RWPE2 (cell line): ENCODE measurements around the gene JAK1.

ENCODE experiments used
- ATAC-seq: fragments of 200-7000 bp; cut with Tn5 transposase; 3 replicates; pipeline ENCODE4 v1.9.1; 2021; ENCODE audit warnings: low read depth
- DNase-seq: peaks from one replicate; pipeline ENCODE4 v3.0.0-alpha.2; 2020; ENCODE audit warnings: low spot score
- H3K27ac ChIP-seq: fragments of 450-650 bp; 2 replicates; pipeline ENCODE4 v1.5.1; 2017; ENCODE audit warnings: mild to moderate bottlenecking; ENCODE audit not compliant: poor library complexity, severe bottlenecking
- H3K27me3 ChIP-seq: fragments of 250-450 bp; sonication (Bioruptor Pico); 2 replicates; pipeline ENCODE4 v1.5.1; 2021; ENCODE audit warnings: mild to moderate bottlenecking, moderate library complexity; ENCODE audit not compliant: insufficient read depth, poor library complexity, severe bottlenecking
- H3K36me3 ChIP-seq: fragments of 250-450 bp; sonication (Bioruptor Pico); 2 replicates; pipeline ENCODE4 v1.5.1; 2020; ENCODE audit warnings: low read depth, mild to moderate bottlenecking, moderate library complexity
- H3K4me1 ChIP-seq: fragments of 250-450 bp; sonication (Bioruptor Pico); 2 replicates; pipeline ENCODE4 v1.5.1; 2021; ENCODE audit warnings: mild to moderate bottlenecking, moderate library complexity; ENCODE audit not compliant: insufficient read depth, poor library complexity, severe bottlenecking
- H3K4me3 ChIP-seq: fragments of 250-450 bp; sonication (Bioruptor Pico); 2 replicates; pipeline ENCODE4 v1.5.1; 2021; ENCODE audit warnings: mild to moderate bottlenecking, moderate library complexity; ENCODE audit not compliant: severe bottlenecking
- H3K9me3 ChIP-seq: fragments of 250-450 bp; sonication (Bioruptor Pico); 2 replicates; pipeline ENCODE4 v1.5.1; 2021; ENCODE audit warnings: mild to moderate bottlenecking, moderate library complexity; ENCODE audit not compliant: severe bottlenecking
- TF ChIP-seq, protein P1 (sequence below): fragments of 450-650 bp; IDR thresholded peaks from one replicate; pipeline ENCODE4 v1.5.1; 2017; ENCODE audit warnings: mild to moderate bottlenecking, moderate library complexity; ENCODE audit not compliant: poor library complexity, severe bottlenecking

JAK1 gene

DNA sequence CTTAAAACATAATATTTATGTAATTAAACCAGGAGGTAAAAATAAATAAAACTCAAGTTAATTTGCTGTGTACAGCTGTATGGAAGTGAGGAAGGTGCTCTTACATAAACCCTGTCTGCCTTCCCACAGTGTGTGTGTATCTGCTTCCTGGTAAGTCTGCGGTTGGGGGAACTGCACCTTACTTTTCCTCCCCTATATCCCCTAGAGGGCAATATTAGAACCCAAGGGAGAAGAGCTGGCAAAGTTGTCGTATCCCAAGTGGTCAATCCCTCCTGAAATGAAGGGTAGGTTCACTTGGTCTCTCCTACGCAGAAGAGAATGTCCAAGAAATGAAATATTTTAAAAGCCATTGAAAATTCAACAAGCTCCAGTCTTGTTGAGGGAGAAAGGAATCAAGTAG lies 17.8 kb upstream of the JAK1 start:
- Histone ChIP-seq H3K27ac (no peak overlapping the region), H3K9me3 (no peaks in the 10 kb centered on the region), H3K36me3 (no peaks in the 10 kb centered on the region), H3K4me1 (peaks cover 2% of the 10 kb centered on the region), H3K27me3 (no peaks in the 10 kb centered on the region), H3K4me3 (no peak overlapping the region)
- ATAC-seq (no peak), DNase-seq (no peak)
- TF ChIP-seq, protein P1, sequence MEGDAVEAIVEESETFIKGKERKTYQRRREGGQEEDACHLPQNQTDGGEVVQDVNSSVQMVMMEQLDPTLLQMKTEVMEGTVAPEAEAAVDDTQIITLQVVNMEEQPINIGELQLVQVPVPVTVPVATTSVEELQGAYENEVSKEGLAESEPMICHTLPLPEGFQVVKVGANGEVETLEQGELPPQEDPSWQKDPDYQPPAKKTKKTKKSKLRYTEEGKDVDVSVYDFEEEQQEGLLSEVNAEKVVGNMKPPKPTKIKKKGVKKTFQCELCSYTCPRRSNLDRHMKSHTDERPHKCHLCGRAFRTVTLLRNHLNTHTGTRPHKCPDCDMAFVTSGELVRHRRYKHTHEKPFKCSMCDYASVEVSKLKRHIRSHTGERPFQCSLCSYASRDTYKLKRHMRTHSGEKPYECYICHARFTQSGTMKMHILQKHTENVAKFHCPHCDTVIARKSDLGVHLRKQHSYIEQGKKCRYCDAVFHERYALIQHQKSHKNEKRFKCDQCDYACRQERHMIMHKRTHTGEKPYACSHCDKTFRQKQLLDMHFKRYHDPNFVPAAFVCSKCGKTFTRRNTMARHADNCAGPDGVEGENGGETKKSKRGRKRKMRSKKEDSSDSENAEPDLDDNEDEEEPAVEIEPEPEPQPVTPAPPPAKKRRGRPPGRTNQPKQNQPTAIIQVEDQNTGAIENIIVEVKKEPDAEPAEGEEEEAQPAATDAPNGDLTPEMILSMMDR = no peak

DNA sequence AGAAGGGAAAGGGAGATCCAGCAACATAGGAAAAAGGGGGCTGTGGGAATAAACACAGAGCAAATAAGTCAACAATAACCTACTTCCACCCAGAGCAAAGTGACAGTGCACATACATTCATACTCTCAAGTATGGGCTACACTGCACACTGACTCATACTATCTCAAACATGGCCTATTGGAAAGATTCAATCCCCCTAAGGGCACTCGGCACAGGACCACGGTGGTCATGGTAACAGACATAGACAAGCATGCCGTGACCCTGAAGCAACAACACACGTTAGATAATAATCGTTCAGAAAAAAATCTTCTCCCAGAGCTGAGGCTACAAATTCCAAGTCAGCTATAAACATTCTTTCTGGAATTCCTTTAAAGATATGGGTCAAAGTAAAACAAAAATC lies 16.8 kb upstream of the JAK1 start:
- DNase-seq (no peak), ATAC-seq (peak; percentile 96)
- H3K4me3 ChIP-seq = no peak overlapping the region
- TF ChIP-seq, protein P1 = no peak
- H3K36me3 ChIP-seq = no peaks in the 10 kb centered on the region
- no peaks in the 10 kb centered on the region for H3K9me3 ChIP-seq
- H3K27ac ChIP-seq = no peak overlapping the region
- H3K27me3 ChIP-seq = no peaks in the 10 kb centered on the region
- no peaks in the 10 kb centered on the region for H3K4me1 ChIP-seq

DNA sequence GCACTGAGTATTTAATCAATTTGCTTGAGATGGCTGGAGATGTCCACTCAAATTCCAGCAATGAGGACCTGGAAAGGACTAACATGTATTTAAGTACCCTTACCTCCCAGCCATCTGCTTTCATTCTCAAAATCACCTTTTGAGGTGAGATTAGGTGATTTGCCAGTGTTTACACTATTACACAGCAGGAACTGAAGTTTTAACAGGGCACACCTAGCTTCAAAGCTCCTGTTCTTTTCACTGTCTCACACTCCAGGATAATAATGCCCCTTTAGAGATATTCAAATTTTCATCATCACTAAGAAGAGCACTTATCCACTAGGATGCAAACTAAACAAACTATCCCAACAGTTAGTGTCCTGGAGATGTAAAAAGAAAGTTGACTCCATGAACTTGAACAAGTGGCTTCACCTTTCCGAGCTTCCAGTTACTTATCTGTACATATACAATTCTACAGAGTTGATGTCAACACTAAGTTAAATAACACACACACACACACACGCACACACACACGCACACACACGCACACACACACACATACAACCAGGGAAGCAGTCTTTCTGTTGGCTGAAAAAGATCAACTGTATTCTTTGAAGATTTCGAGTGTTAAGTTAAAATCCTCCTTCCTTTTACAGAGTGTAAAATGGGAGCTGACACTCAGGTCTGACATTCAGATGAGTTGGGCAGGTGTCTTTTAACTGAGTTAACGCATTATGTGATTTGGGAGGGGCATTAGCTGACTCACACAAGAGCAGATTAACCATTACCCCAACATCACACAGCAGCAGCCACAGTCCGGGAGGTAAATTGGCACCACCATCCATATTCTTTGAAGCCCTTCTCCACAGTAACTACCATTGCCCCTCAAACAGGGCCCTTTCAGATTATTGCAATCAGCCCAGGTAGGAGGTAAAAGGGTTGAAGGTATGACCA lies 15.5 kb upstream of the JAK1 start:
- no peaks in the 10 kb centered on the region for H3K4me1 ChIP-seq
- DNase-seq = no peak
- ATAC-seq = no peak
- H3K27me3 ChIP-seq = no peaks in the 10 kb centered on the region
- no peak overlapping the region for H3K27ac ChIP-seq
- H3K9me3 ChIP-seq = no peaks in the 10 kb centered on the region
- no peak overlapping the region for H3K4me3 ChIP-seq
- no peaks in the 10 kb centered on the region for H3K36me3 ChIP-seq
- TF ChIP-seq, protein P1 = no peak

DNA sequence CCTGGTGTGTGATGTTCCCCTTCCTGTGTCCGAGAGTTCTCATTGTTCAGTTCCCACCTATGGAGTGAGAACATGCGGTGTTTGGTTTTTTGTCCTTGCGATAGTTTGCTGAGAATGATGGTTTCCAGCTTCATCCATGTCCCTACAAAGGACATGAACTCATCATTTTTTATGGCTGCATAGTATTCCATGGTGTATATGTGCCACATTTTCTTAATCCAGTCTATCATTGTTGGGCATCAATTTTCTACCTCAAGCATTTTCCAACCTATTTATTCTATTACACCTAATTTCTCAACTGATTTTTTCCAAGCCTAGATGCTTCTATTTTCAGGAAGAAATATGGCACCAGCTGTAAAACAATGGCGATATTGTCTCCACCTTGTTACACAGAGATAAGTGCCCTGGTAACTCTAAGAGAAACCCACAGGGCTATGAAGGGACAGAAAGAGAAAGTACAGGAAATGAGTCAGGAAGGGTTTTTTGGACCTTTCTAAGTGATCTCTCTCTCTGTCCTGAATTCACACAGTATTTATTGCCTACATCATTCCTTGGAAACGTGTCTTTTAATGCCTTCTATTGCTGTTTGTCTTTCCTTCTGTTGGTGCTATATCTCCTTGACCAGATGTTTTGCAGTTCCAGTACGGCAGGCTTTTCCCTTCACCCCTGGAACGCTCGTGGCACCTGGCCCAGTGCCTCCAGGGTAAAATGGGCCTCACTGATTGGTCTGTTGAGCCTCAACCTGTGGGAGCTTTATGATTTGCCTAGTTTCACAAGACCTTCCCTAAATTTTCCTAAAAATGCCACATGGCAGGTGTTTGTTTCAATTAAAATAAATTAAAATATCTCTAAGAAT lies 14.6 kb upstream of the JAK1 start:
- H3K4me3 ChIP-seq = no peak overlapping the region
- TF ChIP-seq, protein P1 = no peak
- H3K9me3 ChIP-seq = no peaks in the 10 kb centered on the region
- ATAC-seq = no peak
- no peaks in the 10 kb centered on the region for H3K27me3 ChIP-seq
- no peak for DNase-seq
- H3K4me1 ChIP-seq = no peaks in the 10 kb centered on the region
- H3K27ac ChIP-seq = no peak overlapping the region
- H3K36me3 ChIP-seq = no peaks in the 10 kb centered on the region
